GM12878 (cell line): Measurements from ENCODE around the gene FMC1. TPM values are rescaled to one million over a fixed set of nuclear protein-coding genes. Genes with fewer than 3 reads are reported as not detected.

Experiments
- CBX3 ChIP-seq: fragments of 200-600 bp; sonication (generic); IDR thresholded peaks from 2 replicates; pipeline ENCODE4 v1.6.1; 2016; ENCODE audit warnings: low read depth, borderline replicate concordance
- CTCF ChIP-seq, 3 experiments: IDR thresholded peaks in 2 of 3; conservative IDR thresholded peaks in 1 of 3; 2 replicates each; pipeline ENCODE4 v1.5.1; 2011; ENCODE audit warnings: low read depth in 3 of 3, low read length in 3 of 3, mild to moderate bottlenecking in 3 of 3, control low read depth in 2 of 3, moderate library complexity in 2 of 3, inconsistent platforms in 1 of 3, mixed read lengths in 1 of 3; ENCODE audit not compliant: control insufficient read depth in 2 of 3, insufficient read depth in 1 of 3; ENCODE audit errors: extremely low read depth in 1 of 3
- HSF1 ChIP-seq: fragments of 150-350 bp; IDR thresholded peaks from 2 replicates; pipeline ENCODE4 v1.6.1; 2014; ENCODE audit warnings: mild to moderate bottlenecking, low read depth, low read length
- NKRF ChIP-seq: fragments of 450-650 bp; conservative IDR thresholded peaks from 2 replicates; pipeline ENCODE4 v1.6.1; 2017; ENCODE audit warnings: mild to moderate bottlenecking, moderate library complexity
- NRF1 ChIP-seq: conservative IDR thresholded peaks from 2 replicates; pipeline ENCODE4 v1.6.1; 2011; ENCODE audit warnings: mild to moderate bottlenecking, low read depth, low read length, improper control_type of control experiment
- RELA ChIP-seq: fragments of 450-650 bp; IDR thresholded peaks from 2 replicates; pipeline ENCODE4 v1.8.0; 2014; ENCODE audit warnings: borderline replicate concordance; ENCODE audit not compliant: partially characterized antibody
- SIN3A ChIP-seq: IDR thresholded peaks from 2 replicates; pipeline ENCODE4 v1.6.1; 2012; ENCODE audit warnings: low read depth, low read length, improper control_type of control experiment
- SMARCA5 ChIP-seq: fragments of 450-650 bp; IDR thresholded peaks from 2 replicates; pipeline ENCODE4 v1.6.1; 2017; ENCODE audit warnings: mild to moderate bottlenecking
- WRNIP1 ChIP-seq: IDR thresholded peaks from 2 replicates; pipeline ENCODE4 v1.6.1; 2011; ENCODE audit warnings: low read depth, low read length, improper control_type of control experiment, borderline replicate concordance
- ZNF207 ChIP-seq: fragments of 450-650 bp; IDR thresholded peaks from 2 replicates; pipeline ENCODE4 v1.6.1; 2014; ENCODE audit warnings: antibody characterized with exemption, mild to moderate bottlenecking, borderline replicate concordance
- ZNF24 ChIP-seq: fragments of 450-650 bp; IDR thresholded peaks from 2 replicates; pipeline ENCODE4 v1.6.1; 2017; ENCODE audit warnings: antibody characterized with exemption, mild to moderate bottlenecking
- polyA plus RNA-seq, 11 experiments: library from polyadenylated mRNA; depleted of rRNA in 4 of 11; unstranded in 6 of 11; stranded (reverse) in 5 of 11; fragments of >200 nt; fragmentation: Nextera tagmentation in 4 of 11; fragmentation: Illumina TruSeq in 1 of 11; extraction: Ambion mirVana in 4 of 11; extraction: Trizol in 1 of 11; gene quantifications; 1 replicate in 1 of 11; 2 replicates in 10 of 11; pipeline versions ENCODE4 v1.2.1 to v1.2.3, GENCODE V29; 2011 to 2016; ENCODE audit warnings: inconsistent platforms in 2 of 11, missing spikeins in 2 of 11, low read depth in 1 of 11
- total RNA-seq, 4 experiments: library from RNA; depleted of rRNA in 3 of 4; stranded (reverse); fragments of >200 nt in 3 of 4; fragmentation: Illumina TruSeq in 1 of 4; extraction: Trizol in 1 of 4; gene quantifications; 2 replicates each; pipeline versions ENCODE4 v1.2.1 to v1.2.3, GENCODE V29; 2013 to 2021

The FMC1 gene
- total and polyA plus RNA-seq, 10 of the 15 experiments (the other 5 are each of a cell fraction or from before 2014, with no cell fraction given), result 4.2 to 60.4 (median 15.6) TPM

GRCh38 chr7:139340037-139340807 is 915 bp upstream of the FMC1 start (continued):
- TF ChIP-seq RELA, result peak; percentile 91
- no peak for TF ChIP-seq HSF1
- TF ChIP-seq ZNF207, result peak; percentile 95
- TF ChIP-seq CBX3, result no peak
- peak; percentile 54 to 81 (median 68) for TF ChIP-seq CTCF (IDR thresholded peaks at IDR 0.05 in 2 of 3, conservative IDR thresholded peaks at IDR 0.05 in 1 of 3; ENCODE audit: control insufficient read depth in 2 of 3, extremely low read depth in 1 of 3, insufficient read depth in 1 of 3, low read depth in 3 of 3, low read length in 3 of 3)
- TF ChIP-seq NRF1, result peak; percentile 99
- TF ChIP-seq NKRF, result peak; percentile 59; the same call in 1 of the 2 replicates
- peak; percentile 98 for TF ChIP-seq SMARCA5
- TF ChIP-seq WRNIP1, result 0 out of 2 replicates have a peak, but pooled peaks have one; percentile 75
- TF ChIP-seq SIN3A, result no peak
- peak; percentile 100 for TF ChIP-seq ZNF24
- TF ChIP-seq, all 136 proteins: peak for 87
